CD4-positive, alpha-beta T cell (primary cell): ENCODE results near the gene F5. TPM values are rescaled to one million over a fixed set of nuclear protein-coding genes. Genes with fewer than 3 reads are reported as not detected.
A peak's percentile ranks its signal among the peaks of the same experiment; 100 is the strongest.

Source experiments
- ATAC-seq: fragments of 200-7000 bp; cut with Tn5 transposase; one replicate; pipeline ENCODE4 v1.10.0; 2022; ENCODE audit warnings: mild to moderate bottlenecking; ENCODE audit not compliant: poor library complexity
- CTCF ChIA-PET: fragments of 350-600 bp; sonication (Branson Sonifier 250); formaldehyde crosslinking; loops from one replicate; lab custom pipeline; 2021; ENCODE audit warnings: antibody characterized with exemption, inconsistent platforms; lab: Charles Lee
- POLR2A ChIA-PET: fragments of 350-600 bp; sonication (Branson Sonifier 250); formaldehyde crosslinking; loops from one replicate; lab custom pipeline; 2021; ENCODE audit warnings: antibody characterized with exemption, inconsistent platforms; lab: Charles Lee
- DNase-seq, 14 experiments: peaks; one replicate each; pipeline ENCODE4 v3.0.0-alpha.2; 2013 to 2020; ENCODE audit warnings: mixed read lengths in 2 of 14
- H3K27ac ChIP-seq, 2 donors: one replicate each; pipeline versions ENCODE4 v1.5.1 to v1.7.0; 2013; ENCODE audit warnings: low read length in 2 of 2, low read depth in 1 of 2, mild to moderate bottlenecking in 1 of 2
- H3K27me3 ChIP-seq, 2 experiments: 1 replicate in 1 of 2; 2 replicates in 1 of 2; pipeline versions ENCODE4 v1.6.1 to v1.7.0; 2013; ENCODE audit warnings: low read length in 2 of 2, control low read depth in 1 of 2, mild to moderate bottlenecking in 1 of 2, moderate library complexity in 1 of 2; ENCODE audit not compliant: insufficient read depth in 2 of 2, control insufficient read depth in 1 of 2
- H3K36me3 ChIP-seq: one replicate; pipeline ENCODE4 v1.6.1; 2013; ENCODE audit warnings: low read length, control low read depth; ENCODE audit not compliant: insufficient read depth
- H3K4me1 ChIP-seq: one replicate; pipeline ENCODE4 v1.6.1; 2013; ENCODE audit warnings: low read length, control low read depth; ENCODE audit not compliant: insufficient read depth
- H3K4me3 ChIP-seq: one replicate; pipeline ENCODE4 v1.5.1; 2013; ENCODE audit warnings: mild to moderate bottlenecking, low read length, moderate library complexity
- H3K9me3 ChIP-seq, 2 experiments: 1 replicate in 1 of 2; 2 replicates in 1 of 2; pipeline versions ENCODE4 v1.6.1 to v1.7.0; 2013; ENCODE audit warnings: low read length in 2 of 2, mild to moderate bottlenecking in 2 of 2, control low read depth in 1 of 2, moderate library complexity in 1 of 2; ENCODE audit not compliant: control insufficient read depth in 1 of 2, insufficient read depth in 1 of 2
- H3K27ac Mint-ChIP-seq: one replicate; pipeline ENCODE4 v1.8.0; 2020; ENCODE audit warnings: mixed read lengths
- H3K27me3 Mint-ChIP-seq: one replicate; pipeline ENCODE4 v1.8.0; 2021; ENCODE audit warnings: mixed read lengths
- H3K36me3 Mint-ChIP-seq: one replicate; pipeline ENCODE4 v1.8.0; 2021; ENCODE audit warnings: low read depth, mixed read lengths
- H3K4me1 Mint-ChIP-seq: one replicate; pipeline ENCODE4 v1.8.0; 2021; ENCODE audit warnings: low read depth, mixed read lengths
- H3K4me3 Mint-ChIP-seq: one replicate; pipeline ENCODE4 v1.8.0; 2020; ENCODE audit warnings: mild to moderate bottlenecking, mixed read lengths
- H3K9me3 Mint-ChIP-seq: one replicate; pipeline ENCODE4 v1.8.0; 2020; ENCODE audit warnings: mixed read lengths
- CTCF ChIP-seq: fragments of 200-600 bp; IDR thresholded peaks from one replicate; pipeline ENCODE4 v1.8.0; 2022; ENCODE audit warnings: antibody characterized with exemption, mild to moderate bottlenecking
- intact Hi-C, 2 experiments: fragments of 100-400 bp; cut with DNase I in 1 of 2; cut with micrococcal nuclease in 1 of 2; formaldehyde crosslinking; loops; one replicate each; pipeline versions ENCODE4 v1.15.1 to v1.9.0; 2023 to 2025; cut with DNase I, micrococcal nuclease
- total RNA-seq, 174 experiments: library from RNA in 2 of 174; stranded (reverse) in 2 of 174; gene quantifications; one replicate each; pipeline ENCODE4 v1.2.3 and lab custom pipeline; 2021 to 2026

F5 gene
- total RNA-seq, 2 experiments from 2014 or later: 5.4 to 6.2 TPM

GRCh38 chr1:169495046-169495775 lies 91.1 kb downstream of the F5 start:
- ChIA-PET CTCF (no interaction called here), POLR2A (interaction anchor here (0.7 kb wide), 1 partner anchor 1088 kb away, joined by 3 read pairs; no protein-coding TSS in a partner anchor)
- H3K36me3 ChIP-seq: no peaks in the 10 kb centered on the region
- intact Hi-C loops: no loop called here
- H3K27ac ChIP-seq: no peak overlapping the region
- H3K4me1 Mint-ChIP-seq: no peaks in the 10 kb centered on the region
- H3K4me3 Mint-ChIP-seq: no peak overlapping the region
- no peaks in the 10 kb centered on the region for H3K36me3 Mint-ChIP-seq
- peaks cover 11% of the 10 kb centered on the region for H3K27me3 Mint-ChIP-seq
- H3K4me1 ChIP-seq: no peaks in the 10 kb centered on the region
- H3K27ac Mint-ChIP-seq: no peak overlapping the region
- no peaks in the 10 kb centered on the region for H3K9me3 Mint-ChIP-seq
- peaks cover 0 to 6% of the 10 kb centered on the region in 2 experiments for H3K27me3 ChIP-seq
- no peaks in the 10 kb centered on the region for H3K9me3 ChIP-seq
- H3K4me3 ChIP-seq: no peak overlapping the region
- ATAC-seq: no peak
- no peak for TF ChIP-seq CTCF
- DNase-seq: peak in 2 of 14 experiments; percentile 16 to 34

- ATAC-seq (no peak), DNase-seq (no peak)
- intact Hi-C loops: no loop called here
- CTCF ChIA-PET: no interaction called here
- Histone ChIP-seq H3K4me3 (no peak overlapping the region), H3K4me1 (no peaks in the 10 kb centered on the region), H3K36me3 (no peaks in the 10 kb centered on the region), H3K27ac (no peak overlapping the region), H3K9me3 (no peaks in the 10 kb centered on the region), H3K27me3 (peaks cover 0 to 6% of the 10 kb centered on the region in 2 experiments)
- Mint-ChIP-seq H3K9me3 (no peaks in the 10 kb centered on the region), H3K36me3 (no peaks in the 10 kb centered on the region), H3K27me3 (peaks cover 11% of the 10 kb centered on the region), H3K4me1 (no peaks in the 10 kb centered on the region), H3K27ac (no peak overlapping the region), H3K4me3 (no peak overlapping the region)
- POLR2A ChIA-PET: no interaction called here
- TF ChIP-seq CTCF: no peak
Measured at GRCh38 chr1:169494343-169494742, 91.9 kb downstream of the F5 start.

GRCh38 chr1:169493251-169493650 lies 93.0 kb downstream of the F5 start:
- Histone ChIP-seq H3K9me3 (no peaks in the 10 kb centered on the region), H3K36me3 (no peaks in the 10 kb centered on the region), H3K4me1 (no peaks in the 10 kb centered on the region), H3K27ac (no peak overlapping the region), H3K4me3 (no peak overlapping the region), H3K27me3 (peaks cover 0 to 6% of the 10 kb centered on the region in 2 experiments)
- no peaks in the 10 kb centered on the region for H3K36me3 Mint-ChIP-seq
- no peak overlapping the region for H3K4me3 Mint-ChIP-seq
- no peaks in the 10 kb centered on the region for H3K9me3 Mint-ChIP-seq
- ATAC-seq (no peak), DNase-seq (no peak)
- no peak for TF ChIP-seq CTCF
- H3K4me1 Mint-ChIP-seq: no peaks in the 10 kb centered on the region
- POLR2A ChIA-PET: no interaction called here
- intact Hi-C loops: no loop called here
- no peak overlapping the region for H3K27ac Mint-ChIP-seq
- CTCF ChIA-PET: no interaction called here
- peaks cover 11% of the 10 kb centered on the region for H3K27me3 Mint-ChIP-seq
